HG02943 (cell line): Measurements from ENCODE around the gene TSPAN12.

Experiments
- ATAC-seq: cut with Tn5 transposase; IDR thresholded peaks from one replicate; pipeline ENCODE4 v1.9.1; 2021; ENCODE audit warnings: mild to moderate bottlenecking, low read depth, moderate library complexity; ENCODE audit not compliant: unreplicated experiment

Gene TSPAN12

DNA sequence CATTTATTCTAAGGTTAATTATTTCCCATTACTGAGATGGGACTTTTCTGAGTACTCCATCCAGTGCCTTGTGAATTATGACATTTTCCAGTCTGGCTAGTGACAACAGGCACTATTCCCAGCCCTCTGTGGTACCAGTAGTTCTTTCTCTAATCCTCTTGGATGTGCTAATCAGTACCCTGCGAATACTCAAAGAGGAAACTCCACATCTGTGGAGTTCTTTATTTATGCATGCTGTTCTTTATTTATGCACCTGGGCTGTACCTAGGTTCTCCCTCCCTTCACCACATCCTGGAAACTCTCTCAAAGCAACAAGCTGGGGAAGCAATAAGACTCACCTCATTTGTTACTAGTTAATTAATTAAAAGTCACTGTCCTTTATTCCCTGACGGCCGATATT, 83.5 kb downstream of the TSPAN12 start:
- ATAC-seq, result no peak

DNA sequence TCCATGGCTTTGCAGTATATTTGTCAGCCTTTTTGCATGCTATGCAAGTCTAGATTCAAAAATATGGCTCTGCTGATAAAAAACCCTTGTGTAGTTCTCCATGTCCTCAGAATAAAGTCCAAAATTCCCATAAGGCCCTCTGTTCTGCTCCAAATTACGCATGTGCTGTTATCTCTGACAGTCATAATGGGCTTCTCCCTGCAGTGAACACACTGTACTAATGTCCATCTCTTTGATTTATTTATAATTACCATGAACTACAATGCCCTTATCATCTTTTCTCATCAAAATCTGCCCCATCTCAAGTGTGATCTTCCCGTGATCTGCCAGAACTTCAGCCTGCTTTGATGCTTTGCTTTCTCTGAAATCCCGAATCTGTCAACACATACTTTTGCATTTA, 87.7 kb downstream of the TSPAN12 start:
- ATAC-seq, result no peak

- ATAC-seq, result no peak
Observed at GRCh38 chr7:120760851-120761250, 97.1 kb downstream of the TSPAN12 start.

DNA sequence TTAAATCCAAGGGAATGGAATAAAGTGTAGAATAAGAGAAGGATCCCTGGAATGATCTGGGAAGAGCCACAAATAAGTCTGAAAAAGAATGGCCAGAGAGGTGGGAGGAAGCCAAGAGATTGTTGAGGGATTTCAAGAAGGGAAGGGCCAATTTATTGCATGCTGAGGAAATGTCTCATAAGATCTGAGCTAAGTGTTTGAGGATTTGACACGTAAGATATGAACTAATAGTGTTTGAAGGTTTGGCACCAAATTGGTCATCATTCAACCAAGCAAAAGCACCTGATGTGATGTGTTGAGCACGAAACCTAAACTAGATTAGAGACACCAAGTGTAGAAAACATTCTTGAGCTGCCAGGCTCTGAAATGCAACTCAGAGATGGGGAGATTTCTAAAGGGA, 97.9 kb downstream of the TSPAN12 start:
- ATAC-seq, result no peak

- no peak for ATAC-seq
Observed at GRCh38 chr7:120743128-120743527, 114.8 kb downstream of the TSPAN12 start.

DNA sequence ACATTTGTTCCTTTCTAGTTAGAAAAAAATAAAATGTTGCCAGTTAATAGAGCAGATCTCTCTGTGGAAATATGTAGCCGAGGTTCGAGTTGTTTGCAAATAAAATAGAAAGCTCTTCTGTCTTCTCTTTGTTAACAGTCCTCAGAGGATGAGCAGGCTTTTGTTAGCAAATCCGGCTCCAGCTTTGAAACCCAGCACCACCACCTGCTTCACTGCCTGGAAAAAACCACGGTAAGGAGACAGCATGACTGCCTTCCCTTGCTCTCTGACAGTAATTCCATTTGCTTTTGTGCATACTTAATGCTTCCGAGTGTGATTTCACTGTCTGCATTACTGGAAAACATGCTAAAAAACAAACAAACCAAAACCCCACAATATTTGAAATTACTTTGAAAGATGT, 115.6 kb downstream of the TSPAN12 start:
- no peak for ATAC-seq

GRCh38 chr7:120741371-120742042, 116.4 kb downstream of the TSPAN12 start:
- ATAC-seq, result no peak

DNA sequence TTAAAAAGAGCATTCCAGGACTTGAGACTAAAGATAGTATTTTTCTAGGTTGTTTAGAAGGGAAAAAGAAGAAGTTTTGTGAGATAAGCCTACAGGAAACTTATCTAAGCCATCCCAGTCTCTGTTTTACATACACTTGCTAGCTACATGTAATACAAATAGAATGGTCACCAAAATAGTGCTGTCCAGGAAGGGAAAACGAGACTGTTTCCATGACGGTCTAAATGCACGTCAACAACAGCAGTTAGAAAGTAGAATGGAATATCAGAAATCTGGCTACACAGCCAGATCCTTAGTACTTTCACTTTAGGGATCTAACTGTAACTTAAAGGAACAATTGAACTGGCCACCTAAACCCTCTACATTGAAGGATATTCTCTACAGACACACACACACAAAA, 117.6 kb downstream of the TSPAN12 start:
- no peak for ATAC-seq

DNA sequence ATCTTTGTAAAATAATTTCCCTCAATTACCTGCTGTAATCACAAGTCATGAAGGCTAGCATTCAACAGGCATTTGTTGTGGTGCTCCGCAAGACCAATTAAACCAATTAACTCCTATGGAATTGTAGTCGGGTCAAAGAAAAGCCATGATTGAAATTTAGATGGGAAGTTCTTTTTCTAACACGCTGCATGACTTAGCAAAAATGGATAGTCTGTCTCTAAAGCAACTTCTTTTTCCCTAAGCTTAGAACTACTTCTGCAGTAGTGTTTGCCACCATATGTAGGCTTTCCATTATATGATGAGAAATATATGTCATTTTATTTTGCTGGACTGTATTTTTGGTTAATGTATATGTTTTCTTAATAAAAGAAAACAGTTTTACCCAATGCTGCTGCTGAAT, 119.1 kb downstream of the TSPAN12 start:
- no peak for ATAC-seq
